HepG2 (cell line): ENCODE data around the gene ZSCAN23. TPM values are rescaled to one million over a fixed set of nuclear protein-coding genes. Genes with fewer than 3 reads are reported as not detected.

Experiments
- DPF2 ChIP-seq: sonication (generic); formaldehyde crosslinking; IDR thresholded peaks from 2 replicates; pipeline ENCODE4 v1.4.0; 2020; ENCODE audit warnings: mild to moderate bottlenecking, low read depth, missing genetic modification reagents, borderline replicate concordance
- EED ChIP-seq: sonication (generic); formaldehyde crosslinking; IDR thresholded peaks from 2 replicates; pipeline ENCODE4 v1.5.0; 2020; ENCODE audit warnings: mild to moderate bottlenecking, missing genetic modification reagents
- ERF ChIP-seq: IDR thresholded peaks from 2 replicates; pipeline ENCODE4 v1.6.1; 2018; ENCODE audit warnings: missing biosample characterization, missing genetic modification reagents
- KLF15 ChIP-seq: sonication (generic); formaldehyde crosslinking; IDR thresholded peaks from 2 replicates; pipeline ENCODE4 v1.8.1; 2023; ENCODE audit warnings: borderline replicate concordance, mild to moderate bottlenecking, inconsistent platforms, missing genetic modification reagents, mixed read lengths
- POLR2A ChIP-seq, 2 experiments: IDR thresholded peaks; 2 replicates each; pipeline ENCODE4 v1.6.1; 2011; ENCODE audit warnings: low read depth in 2 of 2, low read length in 2 of 2, mild to moderate bottlenecking in 1 of 2, moderate library complexity in 1 of 2; ENCODE audit not compliant: insufficient read depth in 1 of 2
- RBM39 ChIP-seq: fragments of 200-400 bp; formaldehyde crosslinking; IDR thresholded peaks from one replicate; pipeline ENCODE4 v1.6.1; 2018; ENCODE audit warnings: antibody characterized with exemption, mild to moderate bottlenecking, low read depth, low read length; ENCODE audit not compliant: poor library complexity, severe bottlenecking
- SIN3A ChIP-seq: IDR thresholded peaks from 2 replicates; pipeline ENCODE4 v1.6.1; 2011; ENCODE audit warnings: low read depth, mild to moderate bottlenecking, control low read depth, low read length, borderline replicate concordance
- TAF15 ChIP-seq: fragments of 200-400 bp; formaldehyde crosslinking; IDR thresholded peaks from one replicate; pipeline ENCODE4 v1.6.1; 2018; ENCODE audit warnings: mild to moderate bottlenecking, low read depth, low read length; ENCODE audit not compliant: poor library complexity, severe bottlenecking
- TBX3 ChIP-seq: fragments of 450-650 bp; IDR thresholded peaks from 2 replicates; pipeline ENCODE4 v1.6.1; 2017; ENCODE audit warnings: antibody characterized with exemption, mild to moderate bottlenecking, inconsistent platforms, borderline replicate concordance
- U2AF2 ChIP-seq: fragments of 200-400 bp; formaldehyde crosslinking; IDR thresholded peaks from 2 replicates; pipeline ENCODE4 v1.6.1; 2017; ENCODE audit warnings: low read depth, mild to moderate bottlenecking, low read length
- ZBTB40 ChIP-seq, 2 experiments: fragments of 450-650 bp in 1 of 2; sonication (generic) in 1 of 2; formaldehyde crosslinking in 1 of 2; IDR thresholded peaks; 2 replicates each; pipeline versions ENCODE4 v1.6.1 to v1.8.0; 2016 to 2022; ENCODE audit warnings: antibody characterized with exemption in 1 of 2, mild to moderate bottlenecking in 1 of 2, missing genetic modification reagents in 1 of 2
- ZNF251 ChIP-seq: sonication (generic); formaldehyde crosslinking; IDR thresholded peaks from 2 replicates; pipeline ENCODE4 v1.9.0; 2021; ENCODE audit warnings: mild to moderate bottlenecking, missing genetic modification reagents
- ZNF598 ChIP-seq: sonication (generic); formaldehyde crosslinking; IDR thresholded peaks from 2 replicates; pipeline ENCODE4 v1.5.1; 2020; ENCODE audit warnings: mild to moderate bottlenecking, missing genetic modification reagents, borderline replicate concordance
- ZNF644 ChIP-seq: IDR thresholded peaks from 2 replicates; pipeline ENCODE4 v1.6.1; 2016; ENCODE audit warnings: low read depth
- ZNF891 ChIP-seq: sonication (generic); formaldehyde crosslinking; IDR thresholded peaks from 2 replicates; pipeline ENCODE4 v1.5.0; 2020; ENCODE audit warnings: mild to moderate bottlenecking, missing genetic modification reagents
- ZUFSP ChIP-seq: sonication (generic); formaldehyde crosslinking; IDR thresholded peaks from 2 replicates; pipeline ENCODE4 v1.9.0; 2021; ENCODE audit warnings: missing genetic modification reagents, mild to moderate bottlenecking, borderline replicate concordance
- polyA plus RNA-seq, 8 experiments: library from polyadenylated mRNA; depleted of rRNA in 3 of 8; stranded (reverse) in 7 of 8; unstranded in 1 of 8; fragments of >200 nt; fragmentation: Illumina TruSeq in 4 of 8; extraction: Trizol in 4 of 8; gene quantifications; 2 replicates each; pipeline versions ENCODE4 v1.2.1 to v1.2.3, GENCODE V29; 2011 to 2016; ENCODE audit warnings: low read depth in 4 of 8, missing spikeins in 1 of 8, mixed read lengths in 1 of 8; ENCODE audit not compliant: insufficient read depth in 1 of 8
- total RNA-seq, 5 experiments: library from RNA; depleted of rRNA; stranded (reverse); fragments of >200 nt; fragmentation: Illumina TruSeq; extraction: Trizol; gene quantifications; 2 replicates each; pipeline ENCODE4 v1.2.3, GENCODE V29; 2016; ENCODE audit warnings: low read depth in 1 of 5

The ZSCAN23 gene
- total and polyA plus RNA-seq, 2 of the 13 experiments (the other 11 are each of a cell fraction or from before 2014, with no cell fraction given): 0.29 to 1.2 TPM

- TF ChIP-seq TAF15: no peak
- TF ChIP-seq ZBTB40 (IDR thresholded peaks at IDR 0.05): no peak
- TF ChIP-seq ZBTB40 (CRISPR knock-in tag; IDR thresholded peaks at IDR 0.05): peak; percentile 87
- peak; percentile 87 for TF ChIP-seq ZNF251 (CRISPR knock-in tag)
- TF ChIP-seq ERF (CRISPR knock-in tag): peak; percentile 90
- peak; percentile 98 for TF ChIP-seq SIN3A
- TF ChIP-seq DPF2 (CRISPR knock-in tag): no peak
- peak; percentile 71 for TF ChIP-seq RBM39
- TF ChIP-seq TBX3: no peak
- peak; percentile 73; the same call in 1 of the 2 replicates for TF ChIP-seq EED (CRISPR knock-in tag)
- TF ChIP-seq ZUFSP (CRISPR knock-in tag): no peak
- 0 out of 2 replicates have a peak, but pooled peaks have one; percentile 30 for TF ChIP-seq ZNF644 (CRISPR knock-in tag)
- TF ChIP-seq ZNF891 (CRISPR knock-in tag): peak; percentile 99
- peak; percentile 97 for TF ChIP-seq ZNF598 (CRISPR knock-in tag)
- TF ChIP-seq KLF15 (CRISPR knock-in tag): no peak
- TF ChIP-seq U2AF2: no peak
- TF ChIP-seq POLR2A (IDR thresholded peaks at IDR 0.05; ENCODE audit: insufficient read depth in 1 of 2, low read depth in 2 of 2, low read length in 2 of 2): peak; percentile 41 to 70; a peak in 2 of 4 replicates
Measured at GRCh38 chr6:28383235-28384142, 59.8 kb downstream of the ZSCAN23 start (continued).
